HCT116 (cell line): ENCODE measurements around the gene BCS1L. TPM values are rescaled to one million over a fixed set of nuclear protein-coding genes. Genes with fewer than 3 reads are reported as not detected.
A peak's percentile ranks its signal among the peaks of the same experiment; 100 is the strongest.

Source experiments
- ATAC-seq: fragments of 200-7000 bp; cut with Tn5 transposase; 2 replicates; pipeline ENCODE4 v1.9.1; 2020; ENCODE audit warnings: mild to moderate bottlenecking, moderate library complexity
- BruUV-seq: library from RNA; stranded (reverse); fragments of 400-500 nt; replicated peaks from 2 replicates; lab custom pipeline; 2021; lab: Mats Ljungman, UMichigan
- CTCF ChIA-PET: fragments of 300-600 bp; sonication (Branson Sonifier 250); formaldehyde crosslinking; loops from one replicate; lab custom pipeline; 2021; ENCODE audit warnings: antibody characterized with exemption; lab: Charles Lee
- POLR2A ChIA-PET: fragments of 300-600, 350-600 bp; sonication (Branson Sonifier 250); formaldehyde crosslinking; loops from one replicate; lab custom pipeline; 2021; ENCODE audit warnings: antibody characterized with exemption; lab: Charles Lee
- RAD21 ChIA-PET, 2 experiments: fragments of 300-600 bp; sonication (Branson Sonifier 250); formaldehyde crosslinking; loops; one replicate each; lab custom pipeline; 2023; ENCODE audit warnings: low total read pairs in 2 of 2; ENCODE audit not compliant: uncharacterized antibody in 2 of 2, unreplicated experiment in 2 of 2, low non-redundant PET in 1 of 2; lab: Charles Lee
- DNase-seq: peaks from one replicate; pipeline ENCODE4 v3.0.0-alpha.2; 2010; ENCODE audit warnings: low read depth, low spot score
- H2AFZ ChIP-seq: fragments of 200-600 bp; shearing (Covaris generic), sonication (generic); 2 replicates; pipeline ENCODE4 v1.6.1; 2017; ENCODE audit warnings: low read depth, mixed run types, mixed read lengths, antibody characterized with exemption, low read length; ENCODE audit not compliant: poor library complexity, severe bottlenecking
- H3K27ac ChIP-seq: 2 replicates; pipeline ENCODE4 v1.5.1; 2012; ENCODE audit warnings: low read depth, low read length
- H3K27me3 ChIP-seq: fragments of 200-600 bp; sonication (generic); 2 replicates; pipeline ENCODE4 v1.6.1; 2016; ENCODE audit warnings: mixed run types, low read length, mixed read lengths; ENCODE audit not compliant: insufficient read depth
- H3K36me3 ChIP-seq, 2 experiments: fragments of 200-500 bp in 1 of 2; fragments of 200-600 bp in 1 of 2; sonication (Bioruptor generic) in 1 of 2; sonication (generic) in 1 of 2; 2 replicates each; pipeline versions ENCODE4 v1.5.1 to v1.6.1; 2014 to 2016; ENCODE audit warnings: low read length in 2 of 2, inconsistent platforms in 1 of 2, mixed read lengths in 1 of 2, mixed run types in 1 of 2; ENCODE audit not compliant: insufficient read depth in 2 of 2, control insufficient read depth in 1 of 2
- H3K4me1 ChIP-seq, 2 experiments: fragments of 200-600 bp in 1 of 2; sonication (generic) in 1 of 2; 2 replicates each; pipeline versions ENCODE4 v1.5.1 to v1.6.1; 2012 to 2017; ENCODE audit warnings: low read length in 2 of 2, inconsistent platforms in 1 of 2, mild to moderate bottlenecking in 1 of 2, mixed read lengths in 1 of 2, mixed run types in 1 of 2, moderate library complexity in 1 of 2; ENCODE audit not compliant: insufficient read depth in 2 of 2, control insufficient read depth in 1 of 2
- H3K4me2 ChIP-seq: fragments of 200-600 bp; sonication (generic); 2 replicates; pipeline ENCODE4 v1.6.1; 2017; ENCODE audit warnings: mixed run types, low read length, mixed read lengths
- H3K4me3 ChIP-seq, 2 experiments: fragments of 200-600 bp in 1 of 2; sonication (generic) in 1 of 2; replicated peaks in 1 of 2; 2 replicates each; pipeline ENCODE4 v1.5.1; 2011 to 2016; ENCODE audit warnings: low read length in 2 of 2, control low read depth in 1 of 2, low read depth in 1 of 2, mild to moderate bottlenecking in 1 of 2, mixed read lengths in 1 of 2, mixed run types in 1 of 2
- H3K79me2 ChIP-seq: fragments of 200-600 bp; sonication (generic); 2 replicates; pipeline ENCODE4 v1.6.1; 2017; ENCODE audit warnings: mild to moderate bottlenecking, mixed run types, low read length, moderate library complexity, mixed read lengths; ENCODE audit not compliant: insufficient read depth
- H3K9ac ChIP-seq: fragments of 200-600 bp; sonication (generic); 2 replicates; pipeline ENCODE4 v1.6.1; 2016; ENCODE audit warnings: low read length, mixed read lengths
- H3K9me2 ChIP-seq: fragments of 200-600 bp; sonication (generic), shearing (Covaris generic); 2 replicates; pipeline ENCODE4 v1.6.1; 2017; ENCODE audit warnings: mixed run types, mild to moderate bottlenecking, moderate library complexity; ENCODE audit not compliant: insufficient read depth
- H3K9me3 ChIP-seq, 2 experiments: fragments of 200-500 bp in 1 of 2; fragments of 200-600 bp in 1 of 2; sonication (Bioruptor generic) in 1 of 2; sonication (generic) in 1 of 2; 2 replicates each; pipeline ENCODE4 v1.6.1; 2014 to 2017; ENCODE audit warnings: low read length in 2 of 2, mixed read lengths in 2 of 2, inconsistent platforms in 1 of 2, low read depth in 1 of 2, mild to moderate bottlenecking in 1 of 2, mixed run types in 1 of 2, moderate library complexity in 1 of 2; ENCODE audit not compliant: control insufficient read depth in 1 of 2, insufficient read depth in 1 of 2
- H4K20me1 ChIP-seq: fragments of 200-600 bp; sonication (generic), shearing (Covaris generic); 2 replicates; pipeline ENCODE4 v1.6.1; 2017; ENCODE audit warnings: mixed run types, mild to moderate bottlenecking, moderate library complexity; ENCODE audit not compliant: insufficient read depth
- CBX3 ChIP-seq: IDR thresholded peaks from 2 replicates; pipeline ENCODE4 v1.6.1; 2012; ENCODE audit warnings: low read depth
- CEBPB ChIP-seq: IDR thresholded peaks from 2 replicates; pipeline ENCODE4 v1.6.1; 2012; ENCODE audit warnings: low read depth
- ELF1 ChIP-seq: IDR thresholded peaks from 2 replicates; pipeline ENCODE4 v1.6.1; 2012; ENCODE audit warnings: low read depth, borderline replicate concordance
- EZH2phosphoT487 ChIP-seq: fragments of 200-600 bp; IDR thresholded peaks from 2 replicates; pipeline ENCODE4 v1.6.1; 2018; ENCODE audit warnings: antibody characterized with exemption, borderline replicate concordance
- JUND ChIP-seq: IDR thresholded peaks from 2 replicates; pipeline ENCODE4 v1.6.1; 2012
- POLR2AphosphoS5 ChIP-seq: IDR thresholded peaks from 2 replicates; pipeline ENCODE4 v1.6.1; 2011; ENCODE audit warnings: mild to moderate bottlenecking, low read depth, low read length, moderate library complexity
- SIN3A ChIP-seq: IDR thresholded peaks from 2 replicates; pipeline ENCODE4 v1.6.1; 2012; ENCODE audit warnings: low read depth
- SRF ChIP-seq: IDR thresholded peaks from 2 replicates; pipeline ENCODE4 v1.6.1; 2012; ENCODE audit warnings: low read depth
- TCF7L2 ChIP-seq: IDR thresholded peaks from 2 replicates; pipeline ENCODE4 v1.7.0; 2011; ENCODE audit warnings: borderline replicate concordance, inconsistent platforms; ENCODE audit not compliant: insufficient read depth, insufficient read length; ENCODE audit errors: extremely low read depth
- YY1 ChIP-seq: IDR thresholded peaks from 2 replicates; pipeline ENCODE4 v1.6.1; 2011; ENCODE audit warnings: low read length, low read depth, moderate library complexity, mild to moderate bottlenecking; ENCODE audit not compliant: insufficient replicate concordance; ENCODE audit errors: extremely low read depth
- intact Hi-C: fragments of 100-400 bp; cut with micrococcal nuclease; formaldehyde crosslinking; loops from 2 replicates; pipeline ENCODE4 v1.10.0; 2022
- total RNA-seq: library from RNA; stranded (reverse); gene quantifications from one replicate; pipeline ENCODE4 v1.2.1, GENCODE V29; 2021; ENCODE audit not compliant: unreplicated experiment
- TF ChIP-seq, protein P1 (sequence below): IDR thresholded peaks from 2 replicates; pipeline ENCODE4 v1.6.1; 2012; ENCODE audit warnings: low read depth
- TF ChIP-seq, protein P2 (sequence below), 3 experiments: fragments of 200-600 bp in 1 of 3; sonication (generic) in 1 of 3; IDR thresholded peaks in 2 of 3; conservative IDR thresholded peaks in 1 of 3; 2 replicates each; pipeline ENCODE4 v1.5.1; 2012 to 2017; ENCODE audit warnings: low read depth in 2 of 3, low read length in 2 of 3, antibody characterized with exemption in 1 of 3, borderline replicate concordance in 1 of 3, control low read depth in 1 of 3, mild to moderate bottlenecking in 1 of 3, mixed read lengths in 1 of 3, mixed run types in 1 of 3, moderate library complexity in 1 of 3; ENCODE audit not compliant: insufficient read depth in 1 of 3
- TF ChIP-seq, protein P3 (sequence below): IDR thresholded peaks from 2 replicates; pipeline ENCODE4 v1.6.1; 2012

Gene BCS1L
- total RNA-seq, 1 experiment from 2014 or later = 57.4 TPM

- TF ChIP-seq, protein P1, sequence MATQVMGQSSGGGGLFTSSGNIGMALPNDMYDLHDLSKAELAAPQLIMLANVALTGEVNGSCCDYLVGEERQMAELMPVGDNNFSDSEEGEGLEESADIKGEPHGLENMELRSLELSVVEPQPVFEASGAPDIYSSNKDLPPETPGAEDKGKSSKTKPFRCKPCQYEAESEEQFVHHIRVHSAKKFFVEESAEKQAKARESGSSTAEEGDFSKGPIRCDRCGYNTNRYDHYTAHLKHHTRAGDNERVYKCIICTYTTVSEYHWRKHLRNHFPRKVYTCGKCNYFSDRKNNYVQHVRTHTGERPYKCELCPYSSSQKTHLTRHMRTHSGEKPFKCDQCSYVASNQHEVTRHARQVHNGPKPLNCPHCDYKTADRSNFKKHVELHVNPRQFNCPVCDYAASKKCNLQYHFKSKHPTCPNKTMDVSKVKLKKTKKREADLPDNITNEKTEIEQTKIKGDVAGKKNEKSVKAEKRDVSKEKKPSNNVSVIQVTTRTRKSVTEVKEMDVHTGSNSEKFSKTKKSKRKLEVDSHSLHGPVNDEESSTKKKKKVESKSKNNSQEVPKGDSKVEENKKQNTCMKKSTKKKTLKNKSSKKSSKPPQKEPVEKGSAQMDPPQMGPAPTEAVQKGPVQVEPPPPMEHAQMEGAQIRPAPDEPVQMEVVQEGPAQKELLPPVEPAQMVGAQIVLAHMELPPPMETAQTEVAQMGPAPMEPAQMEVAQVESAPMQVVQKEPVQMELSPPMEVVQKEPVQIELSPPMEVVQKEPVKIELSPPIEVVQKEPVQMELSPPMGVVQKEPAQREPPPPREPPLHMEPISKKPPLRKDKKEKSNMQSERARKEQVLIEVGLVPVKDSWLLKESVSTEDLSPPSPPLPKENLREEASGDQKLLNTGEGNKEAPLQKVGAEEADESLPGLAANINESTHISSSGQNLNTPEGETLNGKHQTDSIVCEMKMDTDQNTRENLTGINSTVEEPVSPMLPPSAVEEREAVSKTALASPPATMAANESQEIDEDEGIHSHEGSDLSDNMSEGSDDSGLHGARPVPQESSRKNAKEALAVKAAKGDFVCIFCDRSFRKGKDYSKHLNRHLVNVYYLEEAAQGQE = no peak
- TF ChIP-seq, protein P2, sequence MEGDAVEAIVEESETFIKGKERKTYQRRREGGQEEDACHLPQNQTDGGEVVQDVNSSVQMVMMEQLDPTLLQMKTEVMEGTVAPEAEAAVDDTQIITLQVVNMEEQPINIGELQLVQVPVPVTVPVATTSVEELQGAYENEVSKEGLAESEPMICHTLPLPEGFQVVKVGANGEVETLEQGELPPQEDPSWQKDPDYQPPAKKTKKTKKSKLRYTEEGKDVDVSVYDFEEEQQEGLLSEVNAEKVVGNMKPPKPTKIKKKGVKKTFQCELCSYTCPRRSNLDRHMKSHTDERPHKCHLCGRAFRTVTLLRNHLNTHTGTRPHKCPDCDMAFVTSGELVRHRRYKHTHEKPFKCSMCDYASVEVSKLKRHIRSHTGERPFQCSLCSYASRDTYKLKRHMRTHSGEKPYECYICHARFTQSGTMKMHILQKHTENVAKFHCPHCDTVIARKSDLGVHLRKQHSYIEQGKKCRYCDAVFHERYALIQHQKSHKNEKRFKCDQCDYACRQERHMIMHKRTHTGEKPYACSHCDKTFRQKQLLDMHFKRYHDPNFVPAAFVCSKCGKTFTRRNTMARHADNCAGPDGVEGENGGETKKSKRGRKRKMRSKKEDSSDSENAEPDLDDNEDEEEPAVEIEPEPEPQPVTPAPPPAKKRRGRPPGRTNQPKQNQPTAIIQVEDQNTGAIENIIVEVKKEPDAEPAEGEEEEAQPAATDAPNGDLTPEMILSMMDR (IDR thresholded peaks at IDR 0.05 in 2 of 3, conservative IDR thresholded peaks at IDR 0.05 in 1 of 3; ENCODE audit: borderline replicate concordance in 1 of 3, insufficient read depth in 1 of 3, low read depth in 2 of 3, low read length in 2 of 3) = no peak
Measured at GRCh38 chr2:218709908-218710307, 50.4 kb downstream of the BCS1L start (continued).

DNA sequence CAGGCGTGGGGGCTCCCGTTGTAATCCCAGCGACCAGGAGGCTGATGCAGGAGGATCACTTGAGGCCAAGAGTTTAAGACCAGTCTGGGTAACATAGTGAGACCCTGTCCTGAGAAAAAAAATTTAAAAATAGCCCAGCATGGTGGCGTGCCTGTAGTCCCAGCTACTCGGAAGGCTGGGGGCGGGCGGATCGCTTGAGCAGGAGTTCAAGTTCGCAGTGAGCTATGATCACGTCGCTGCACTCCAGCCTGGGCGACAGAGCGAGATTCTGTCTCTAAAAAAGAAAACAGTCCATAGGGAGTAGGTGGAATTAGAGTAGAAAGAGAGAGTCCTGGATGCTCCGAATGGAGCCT lies 50.8 kb downstream of the BCS1L start:
- peaks cover 0 to 11% of the 10 kb centered on the region in 2 experiments; a peak in 2 of 4 replicates for H3K4me1 ChIP-seq
- 0 out of 2 replicates have a peak, but pooled peaks have one; percentile 1 for ATAC-seq
- H3K36me3 ChIP-seq = no peaks in the 10 kb centered on the region
- DNase-seq = no peak
- no peaks in the 10 kb centered on the region for H3K9me2 ChIP-seq
- no peak overlapping the region for H2AFZ ChIP-seq
- ChIA-PET RAD21 (interaction anchor here in 1 of 2 experiments (0.7 kb wide), 1 partner anchor 51 kb away, joined by 3 read pairs; the partner anchor contains the start of genes BCS1L and ZNF142), CTCF (interaction anchor here (0.6 to 2.6 kb wide), 16 partner anchors 8 to 440 kb away, joined by 3 to 12 read pairs (median 4); partner anchors contain the start of genes AAMP, BCS1L, PNKD and RNF25), POLR2A (interaction anchor here (0.8 to 1.0 kb wide), 3 partner anchors 8 to 17 kb away, joined by 3 read pairs; no protein-coding TSS in a partner anchor)
- no peak overlapping the region for H3K9ac ChIP-seq
- H3K27ac ChIP-seq = no peak overlapping the region
- intact Hi-C loops = loop anchor here (1.0 kb wide), 1 partner anchor 137 kb away; no protein-coding TSS in a partner anchor
- H3K79me2 ChIP-seq = peaks cover 44% of the 10 kb centered on the region
- H3K4me3 ChIP-seq = peak overlapping the region in 1 of 2 experiments; percentile 79; a peak in 1 of 4 replicates
- H3K4me2 ChIP-seq = peak overlapping the region; percentile 79
- peaks cover 3% of the 10 kb centered on the region; the same call in 1 of the 2 replicates for H4K20me1 ChIP-seq
- H3K27me3 ChIP-seq = no peaks in the 10 kb centered on the region
- BruUV-seq = no TSS peak
- H3K9me3 ChIP-seq = no peaks in the 10 kb centered on the region
- TF ChIP-seq ELF1 = no peak
- TF ChIP-seq, protein P1 = no peak
- TF ChIP-seq, protein P3, sequence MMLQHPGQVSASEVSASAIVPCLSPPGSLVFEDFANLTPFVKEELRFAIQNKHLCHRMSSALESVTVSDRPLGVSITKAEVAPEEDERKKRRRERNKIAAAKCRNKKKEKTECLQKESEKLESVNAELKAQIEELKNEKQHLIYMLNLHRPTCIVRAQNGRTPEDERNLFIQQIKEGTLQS = no peak
- no peak for TF ChIP-seq YY1
- TF ChIP-seq TCF7L2 = no peak
- TF ChIP-seq POLR2AphosphoS5 = no peak
- TF ChIP-seq EZH2phosphoT487 = no peak
- TF ChIP-seq SRF = no peak
- TF ChIP-seq CEBPB = no peak
- no peak for TF ChIP-seq SIN3A
- no peak for TF ChIP-seq JUND
- TF ChIP-seq CBX3 = no peak
